Measurements from ENCODE around the gene NEK2. TPM values are rescaled to one million over a fixed set of nuclear protein-coding genes. Genes with fewer than 3 reads are reported as not detected.
"Not testable (repeated sequence)": the region's sequence is repeated elsewhere in the genome, so short reads cannot be mapped to it uniquely, and the experiment has no call there.

Gene NEK2
- polyA plus RNA-seq, 1 donor, result 4.3 TPM

GRCh38 chr1:211632808-211633523, 42.5 kb downstream of the NEK2 start:
- no peak for DNase-seq (ENCODE audit: low read depth)

- DNase-seq (ENCODE audit: low read depth), result no peak
Observed at GRCh38 chr1:211632117-211632807, 43.2 kb downstream of the NEK2 start.

GRCh38 chr1:211631168-211631567, 44.3 kb downstream of the NEK2 start:
- DNase-seq (ENCODE audit: low read depth), result no peak

GRCh38 chr1:211630236-211631081, 45.0 kb downstream of the NEK2 start:
- DNase-seq (ENCODE audit: low read depth), result no peak

- DNase-seq (ENCODE audit: low read depth), result no peak
Observed at GRCh38 chr1:211628417-211628816, 47.0 kb downstream of the NEK2 start.

- DNase-seq (ENCODE audit: low read depth), result no peak
Observed at GRCh38 chr1:211627259-211627658, 48.2 kb downstream of the NEK2 start.

GRCh38 chr1:211625866-211626265, 49.6 kb downstream of the NEK2 start:
- DNase-seq (ENCODE audit: low read depth), result not testable (repeated sequence)

GRCh38 chr1:211625040-211625439, 50.4 kb downstream of the NEK2 start:
- DNase-seq (ENCODE audit: low read depth), result no peak

- DNase-seq (ENCODE audit: low read depth), result no peak
Observed at GRCh38 chr1:211623515-211623914, 51.9 kb downstream of the NEK2 start.

GRCh38 chr1:211621447-211622198, 53.8 kb downstream of the NEK2 start:
- DNase-seq (ENCODE audit: low read depth), result no peak

- no peak for DNase-seq (ENCODE audit: low read depth)
Observed at GRCh38 chr1:211620097-211620496, 55.3 kb downstream of the NEK2 start.

- DNase-seq (ENCODE audit: low read depth), result no peak
Observed at GRCh38 chr1:211619033-211619996, 56.1 kb downstream of the NEK2 start.

- no peak for DNase-seq (ENCODE audit: low read depth)
Observed at GRCh38 chr1:211616965-211617297, 58.5 kb downstream of the NEK2 start.

- no peak for DNase-seq (ENCODE audit: low read depth)
Observed at GRCh38 chr1:211616231-211616964, 59.0 kb downstream of the NEK2 start.

GRCh38 chr1:211614615-211615014, 60.8 kb downstream of the NEK2 start:
- DNase-seq (ENCODE audit: low read depth), result no peak

GRCh38 chr1:211613951-211614350, 61.5 kb downstream of the NEK2 start:
- no peak for DNase-seq (ENCODE audit: low read depth)

- DNase-seq (ENCODE audit: low read depth), result no peak
Observed at GRCh38 chr1:211613108-211613947, 62.1 kb downstream of the NEK2 start.

- no peak for DNase-seq (ENCODE audit: low read depth)
Observed at GRCh38 chr1:211612786-211613107, 62.7 kb downstream of the NEK2 start.
